Activated CD8-positive, alpha-beta T cell treated with anti-CD3 and anti-CD28 coated beads for 36 hours (primary cell): ENCODE measurements around the gene SAMD4A. TPM values are rescaled to one million over a fixed set of nuclear protein-coding genes. Genes with fewer than 3 reads are reported as not detected.
A peak's percentile ranks its signal among the peaks of the same experiment; 100 is the strongest.

Experiments
- ATAC-seq: fragments of 200-7000 bp; cut with Tn5 transposase; one replicate; pipeline ENCODE4 v1.10.0; 2021; ENCODE audit warnings: mild to moderate bottlenecking, moderate library complexity
- CTCF ChIA-PET: fragments of 350-600 bp; sonication (Branson Sonifier 250); formaldehyde crosslinking; loops from one replicate; lab custom pipeline; 2021; ENCODE audit warnings: antibody characterized with exemption; lab: Charles Lee
- POLR2A ChIA-PET: fragments of 350-600 bp; sonication (Branson Sonifier 250); formaldehyde crosslinking; loops from one replicate; lab custom pipeline; 2021; ENCODE audit warnings: antibody characterized with exemption; lab: Charles Lee
- DNase-seq: peaks from one replicate; pipeline ENCODE4 v3.0.0-alpha.2; 2020
- H3K27ac Mint-ChIP-seq: one replicate; pipeline ENCODE4 v1.8.0; 2021; ENCODE audit warnings: mild to moderate bottlenecking, mixed read lengths
- H3K27me3 Mint-ChIP-seq: one replicate; pipeline ENCODE4 v1.8.0; 2021; ENCODE audit warnings: mixed read lengths
- H3K36me3 Mint-ChIP-seq: one replicate; pipeline ENCODE4 v1.8.0; 2021; ENCODE audit warnings: low read depth, mixed read lengths
- H3K4me1 Mint-ChIP-seq: one replicate; pipeline ENCODE4 v1.8.0; 2021; ENCODE audit warnings: low read depth, mixed read lengths
- H3K4me3 Mint-ChIP-seq: one replicate; pipeline ENCODE4 v1.8.0; 2021; ENCODE audit warnings: mild to moderate bottlenecking, moderate library complexity, mixed read lengths
- H3K9me3 Mint-ChIP-seq: one replicate; pipeline ENCODE4 v1.8.0; 2021; ENCODE audit warnings: mixed read lengths
- intact Hi-C: fragments of 100-400 bp; cut with micrococcal nuclease; formaldehyde crosslinking; loops from one replicate; pipeline ENCODE4 v1.10.0; 2022
- total RNA-seq, 2 experiments: library from RNA; stranded (reverse); gene quantifications; one replicate each; pipeline ENCODE4 v1.2.3, GENCODE V29; 2021
- TF ChIP-seq, protein P1 (sequence below): fragments of 200-600 bp; IDR thresholded peaks from one replicate; pipeline ENCODE4 v1.8.0; 2022; ENCODE audit warnings: antibody characterized with exemption, mild to moderate bottlenecking

Gene SAMD4A
- total RNA-seq, 2 experiments from 2014 or later: 4.5 to 4.9 TPM

DNA sequence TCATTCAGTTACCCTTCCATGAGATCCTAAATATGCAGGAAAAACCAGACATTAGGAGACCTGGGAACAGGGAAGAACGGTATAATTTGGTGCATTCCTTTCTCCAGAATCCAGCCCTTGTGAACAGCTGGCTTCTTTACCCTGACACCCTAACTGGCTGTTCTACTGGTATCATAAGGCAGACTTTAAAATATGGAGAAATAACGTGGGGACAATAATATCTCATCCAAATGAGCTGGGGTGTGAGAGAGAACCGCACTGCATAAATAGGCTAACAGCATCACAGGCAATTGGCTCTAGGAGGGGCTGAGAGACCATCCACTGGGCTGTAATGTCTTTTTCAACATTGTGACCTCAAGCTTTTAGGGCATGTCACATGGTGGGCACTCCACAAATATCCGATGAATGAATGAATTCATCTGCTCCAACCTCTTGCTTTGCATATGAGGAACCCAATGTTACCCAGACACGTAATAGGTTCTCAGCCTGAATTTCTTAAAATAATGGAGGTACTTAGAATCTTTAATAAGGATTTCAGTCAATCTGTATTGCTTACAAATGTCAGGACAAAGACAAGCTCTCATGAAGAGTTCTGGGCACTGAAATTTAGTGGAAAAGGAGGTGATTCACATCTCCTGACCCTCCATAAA lies 157.9 kb downstream of the SAMD4A start:
- Mint-ChIP-seq H3K9me3 (peaks cover 2% of the 10 kb centered on the region), H3K36me3 (peaks cover 3% of the 10 kb centered on the region), H3K4me1 (peaks cover 30% of the 10 kb centered on the region), H3K4me3 (no peak overlapping the region), H3K27me3 (peaks cover 23% of the 10 kb centered on the region), H3K27ac (no peak overlapping the region)
- intact Hi-C loops: loop anchor here (5.0 kb wide), 1 partner anchor 158 kb away; the partner anchor contains the start of gene SAMD4A
- POLR2A ChIA-PET: interaction anchor here (2.0 kb wide), 1 partner anchor 12 kb away, joined by 5 read pairs; no protein-coding TSS in a partner anchor
- ATAC-seq (no peak), DNase-seq (no peak)
- CTCF ChIA-PET: interaction anchor here (0.6 to 5.9 kb wide), 9 partner anchors 13 to 161 kb away, joined by 3 to 63 read pairs (median 3); no protein-coding TSS in a partner anchor
- TF ChIP-seq, protein P1, sequence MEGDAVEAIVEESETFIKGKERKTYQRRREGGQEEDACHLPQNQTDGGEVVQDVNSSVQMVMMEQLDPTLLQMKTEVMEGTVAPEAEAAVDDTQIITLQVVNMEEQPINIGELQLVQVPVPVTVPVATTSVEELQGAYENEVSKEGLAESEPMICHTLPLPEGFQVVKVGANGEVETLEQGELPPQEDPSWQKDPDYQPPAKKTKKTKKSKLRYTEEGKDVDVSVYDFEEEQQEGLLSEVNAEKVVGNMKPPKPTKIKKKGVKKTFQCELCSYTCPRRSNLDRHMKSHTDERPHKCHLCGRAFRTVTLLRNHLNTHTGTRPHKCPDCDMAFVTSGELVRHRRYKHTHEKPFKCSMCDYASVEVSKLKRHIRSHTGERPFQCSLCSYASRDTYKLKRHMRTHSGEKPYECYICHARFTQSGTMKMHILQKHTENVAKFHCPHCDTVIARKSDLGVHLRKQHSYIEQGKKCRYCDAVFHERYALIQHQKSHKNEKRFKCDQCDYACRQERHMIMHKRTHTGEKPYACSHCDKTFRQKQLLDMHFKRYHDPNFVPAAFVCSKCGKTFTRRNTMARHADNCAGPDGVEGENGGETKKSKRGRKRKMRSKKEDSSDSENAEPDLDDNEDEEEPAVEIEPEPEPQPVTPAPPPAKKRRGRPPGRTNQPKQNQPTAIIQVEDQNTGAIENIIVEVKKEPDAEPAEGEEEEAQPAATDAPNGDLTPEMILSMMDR: no peak

DNA sequence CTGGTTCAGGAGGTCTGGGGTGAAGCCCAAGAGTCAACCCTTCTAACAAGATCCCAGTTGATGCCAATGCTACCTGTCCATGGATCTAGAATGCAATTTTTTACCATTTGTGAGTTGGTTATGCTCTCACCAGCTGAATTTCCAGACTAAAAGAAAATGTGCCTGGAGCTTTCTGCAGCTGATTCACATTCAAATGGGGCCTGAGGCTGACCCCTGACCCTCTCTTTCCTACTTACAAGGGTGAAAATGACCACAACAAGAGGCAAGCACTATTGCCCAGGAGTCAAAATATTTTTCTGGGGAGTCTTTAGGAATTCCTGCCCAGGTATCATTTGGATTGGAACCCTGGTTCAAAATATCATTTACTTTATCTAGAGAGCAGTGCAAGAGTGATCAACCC lies 159.1 kb downstream of the SAMD4A start:
- no peak for ATAC-seq
- CTCF ChIA-PET: interaction anchor here (0.8 to 5.9 kb wide), 6 partner anchors 14 to 162 kb away, joined by 3 to 63 read pairs (median 4); no protein-coding TSS in a partner anchor
- H3K27ac Mint-ChIP-seq: no peak overlapping the region
- no peak overlapping the region for H3K4me3 Mint-ChIP-seq
- peaks cover 20% of the 10 kb centered on the region for H3K27me3 Mint-ChIP-seq
- peaks cover 38% of the 10 kb centered on the region for H3K4me1 Mint-ChIP-seq
- intact Hi-C loops: no loop called here
- TF ChIP-seq, protein P1: no peak
- no peaks in the 10 kb centered on the region for H3K36me3 Mint-ChIP-seq
- POLR2A ChIA-PET: interaction anchor here (1.1 kb wide), 1 partner anchor 26 kb away, joined by 3 read pairs; no protein-coding TSS in a partner anchor
- DNase-seq: no peak
- H3K9me3 Mint-ChIP-seq: no peaks in the 10 kb centered on the region

DNA sequence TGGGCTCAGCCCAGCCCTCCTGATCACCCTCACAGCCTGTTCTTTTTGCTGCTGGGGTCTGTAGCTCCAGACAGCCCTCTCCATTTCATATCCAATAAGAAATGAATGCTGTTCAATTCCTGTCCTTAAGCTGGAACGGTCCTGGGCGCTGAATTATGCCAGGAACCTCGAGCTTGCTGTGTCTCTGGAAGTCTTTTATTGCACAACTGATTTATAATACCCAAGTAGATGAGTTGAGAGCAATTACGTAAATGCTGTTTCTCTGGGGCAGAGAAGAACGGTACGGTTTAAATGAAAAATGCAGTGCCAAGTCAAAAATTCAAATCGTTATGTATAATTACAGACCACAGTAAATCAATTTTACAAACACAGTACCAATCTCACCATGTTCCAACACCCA lies 161.0 kb downstream of the SAMD4A start:
- intact Hi-C loops: no loop called here
- POLR2A ChIA-PET: interaction anchor here (0.6 kb wide), 1 partner anchor 57 kb away, joined by 3 read pairs; no protein-coding TSS in a partner anchor
- peaks cover 36% of the 10 kb centered on the region for H3K4me1 Mint-ChIP-seq
- CTCF ChIA-PET: interaction anchor here (1.0 to 5.5 kb wide), 5 partner anchors 46 to 164 kb away, joined by 3 to 40 read pairs (median 3); no protein-coding TSS in a partner anchor
- H3K27me3 Mint-ChIP-seq: peaks cover 20% of the 10 kb centered on the region
- H3K9me3 Mint-ChIP-seq: no peaks in the 10 kb centered on the region
- H3K36me3 Mint-ChIP-seq: no peaks in the 10 kb centered on the region
- TF ChIP-seq, protein P1: no peak
- DNase-seq (no peak), ATAC-seq (no peak)
- H3K27ac Mint-ChIP-seq: no peak overlapping the region
- H3K4me3 Mint-ChIP-seq: no peak overlapping the region

DNA sequence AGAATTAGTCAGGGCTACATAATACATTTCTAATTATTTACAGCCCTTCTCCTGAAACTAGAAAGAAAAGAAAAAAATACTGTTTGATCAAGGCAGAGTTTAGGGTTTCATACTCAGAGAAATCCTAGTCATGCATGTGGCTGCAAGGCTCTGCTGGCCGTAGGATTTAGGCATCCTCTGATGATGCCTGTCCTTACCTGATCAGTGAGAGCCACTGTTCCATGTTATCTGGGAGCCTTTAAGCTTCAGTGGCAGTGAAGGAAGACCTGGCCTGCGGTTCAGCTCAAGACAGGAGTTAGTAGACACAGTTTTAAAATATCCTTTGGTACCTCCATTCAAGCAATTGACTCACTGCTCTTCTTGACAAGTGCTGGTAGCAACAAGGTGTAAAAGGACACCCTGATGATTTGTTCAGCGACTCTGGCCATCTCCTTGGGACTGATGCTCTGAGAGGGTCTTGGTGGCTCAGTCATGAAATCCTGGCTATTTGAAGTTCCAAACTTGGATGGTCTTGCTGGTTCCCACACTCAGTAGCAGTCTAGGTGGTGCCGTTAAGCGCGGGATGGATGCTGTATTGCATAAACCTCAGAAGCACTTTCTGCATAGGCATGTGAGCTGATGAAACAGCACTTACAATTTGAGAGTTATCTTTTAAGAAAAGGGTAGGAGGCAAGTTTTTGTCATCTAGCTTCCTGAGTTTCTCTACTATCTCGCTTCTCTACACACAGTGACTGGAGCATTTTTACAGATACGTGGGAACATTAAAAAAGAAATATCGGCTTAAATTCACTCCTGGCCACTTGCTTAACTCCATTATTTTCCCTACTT lies 162.0 kb downstream of the SAMD4A start:
- intact Hi-C loops: no loop called here
- CTCF ChIA-PET: interaction anchor here (1.1 to 5.5 kb wide), 7 partner anchors 9 to 165 kb away, joined by 3 to 40 read pairs (median 4); no protein-coding TSS in a partner anchor
- peaks cover 42% of the 10 kb centered on the region for H3K4me1 Mint-ChIP-seq

More for the DNA sequence above, 162.0 kb downstream of the SAMD4A start:
- TF ChIP-seq, protein P1: no peak
- POLR2A ChIA-PET: interaction anchor here (1.0 to 1.4 kb wide), 2 partner anchors 13 to 161 kb away, joined by 3 read pairs; no protein-coding TSS in a partner anchor
- peak overlapping the region; percentile 90 for H3K27ac Mint-ChIP-seq
- H3K27me3 Mint-ChIP-seq: peaks cover 16% of the 10 kb centered on the region
- ATAC-seq (no peak), DNase-seq (no peak)
- no peaks in the 10 kb centered on the region for H3K9me3 Mint-ChIP-seq
- no peaks in the 10 kb centered on the region for H3K36me3 Mint-ChIP-seq
- no peak overlapping the region for H3K4me3 Mint-ChIP-seq
